Mesothelial cell of epicardium (in vitro differentiated cells): ENCODE results near the gene SGK1. TPM values are rescaled to one million over a fixed set of nuclear protein-coding genes. Genes with fewer than 3 reads are reported as not detected.

Experiments used
- DNase-seq, 2 experiments: peaks; one replicate each; pipeline ENCODE4 v3.0.0; 2021; ENCODE audit warnings: low spot score in 2 of 2; ENCODE audit not compliant: unreplicated experiment in 2 of 2
- H3K27ac Mint-ChIP-seq: 2 replicates; pipeline ENCODE4 v1.8.0; 2021; ENCODE audit warnings: mixed read lengths
- H3K27me3 Mint-ChIP-seq: 2 replicates; pipeline ENCODE4 v1.8.0; 2021; ENCODE audit warnings: low read depth, mixed read lengths
- H3K36me3 Mint-ChIP-seq: 2 replicates; pipeline ENCODE4 v1.8.0; 2021; ENCODE audit warnings: mixed read lengths
- H3K4me1 Mint-ChIP-seq: 2 replicates; pipeline ENCODE4 v1.8.0; 2021; ENCODE audit warnings: mixed read lengths
- H3K4me3 Mint-ChIP-seq: 2 replicates; pipeline ENCODE4 v1.8.0; 2021; ENCODE audit warnings: mild to moderate bottlenecking, moderate library complexity, mixed read lengths
- H3K9me3 Mint-ChIP-seq: 2 replicates; pipeline ENCODE4 v1.8.0; 2021; ENCODE audit warnings: mixed read lengths
- CTCF ChIP-seq: fragments of 200-600 bp; sonication (generic); IDR thresholded peaks from one replicate; pipeline ENCODE4 v1.5.0; 2021; ENCODE audit warnings: antibody characterized with exemption; ENCODE audit not compliant: unreplicated experiment
- total RNA-seq: library from RNA; stranded (reverse); gene quantifications from 3 replicates; pipeline ENCODE4 v1.2.1, GENCODE V29; 2021

Gene SGK1
- total RNA-seq, 1 donor from 2014 or later = 44.5 TPM

DNA sequence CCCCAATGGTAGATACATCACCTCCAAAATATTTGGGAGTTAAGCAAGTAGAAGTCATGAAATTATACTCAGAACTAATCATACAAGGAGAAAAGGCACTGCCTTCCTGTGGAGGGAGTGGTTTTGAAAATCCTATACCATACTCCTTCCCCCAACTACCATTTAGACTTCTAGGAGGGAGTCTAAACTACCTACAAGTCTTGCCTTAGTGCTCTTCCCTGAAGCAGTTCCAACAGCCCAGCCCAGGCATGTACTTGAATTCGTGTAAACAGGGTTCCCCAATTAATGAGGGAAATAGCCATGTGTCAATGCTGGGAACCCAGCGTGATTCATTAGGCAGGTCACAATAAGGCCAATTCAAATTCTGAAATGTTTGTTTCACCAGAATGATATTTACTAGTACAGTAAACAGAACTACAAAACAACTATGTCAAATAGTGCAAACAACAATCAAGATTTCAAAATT is 39.1 kb upstream of the SGK1 start:
- no peak overlapping the region for H3K27ac Mint-ChIP-seq
- H3K4me3 Mint-ChIP-seq = no peak overlapping the region
- H3K4me1 Mint-ChIP-seq = peaks cover 19% of the 10 kb centered on the region
- H3K27me3 Mint-ChIP-seq = no peaks in the 10 kb centered on the region
- H3K9me3 Mint-ChIP-seq = peaks cover 15% of the 10 kb centered on the region
- H3K36me3 Mint-ChIP-seq = peaks cover 3% of the 10 kb centered on the region
- TF ChIP-seq CTCF = no peak
- no peak for DNase-seq

DNA sequence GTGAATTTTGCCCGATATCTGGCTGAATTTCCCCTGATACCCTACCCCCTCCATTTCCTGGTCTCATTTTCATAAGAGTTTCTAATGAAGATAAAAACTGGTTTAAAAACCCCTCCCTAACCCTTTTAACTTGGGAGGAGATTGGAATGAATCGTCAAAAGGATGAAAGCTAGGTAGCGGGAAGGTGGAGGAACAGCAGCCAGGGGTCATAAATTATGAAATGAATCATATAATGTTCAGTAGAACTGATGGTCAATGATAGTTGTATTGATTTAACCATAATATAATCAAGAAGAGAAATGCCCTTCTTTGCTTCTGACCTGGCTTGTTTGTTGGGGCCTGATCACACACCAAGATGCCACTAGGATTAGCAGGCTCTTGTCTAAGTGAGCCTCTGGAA is 38.5 kb upstream of the SGK1 start:
- Mint-ChIP-seq H3K27me3 (no peaks in the 10 kb centered on the region), H3K27ac (no peak overlapping the region), H3K36me3 (peaks cover 3% of the 10 kb centered on the region), H3K9me3 (peaks cover 15% of the 10 kb centered on the region), H3K4me3 (no peak overlapping the region), H3K4me1 (peaks cover 21% of the 10 kb centered on the region)
- DNase-seq = no peak
- TF ChIP-seq CTCF = no peak

GRCh38 chr6:134352786-134353480 is 35.0 kb upstream of the SGK1 start:
- TF ChIP-seq CTCF = no peak
- H3K9me3 Mint-ChIP-seq = peaks cover 15% of the 10 kb centered on the region
- H3K36me3 Mint-ChIP-seq = peaks cover 3% of the 10 kb centered on the region
- no peaks in the 10 kb centered on the region for H3K27me3 Mint-ChIP-seq
- H3K4me1 Mint-ChIP-seq = peaks cover 16% of the 10 kb centered on the region
- H3K27ac Mint-ChIP-seq = no peak overlapping the region
- DNase-seq = no peak
- H3K4me3 Mint-ChIP-seq = no peak overlapping the region

DNA sequence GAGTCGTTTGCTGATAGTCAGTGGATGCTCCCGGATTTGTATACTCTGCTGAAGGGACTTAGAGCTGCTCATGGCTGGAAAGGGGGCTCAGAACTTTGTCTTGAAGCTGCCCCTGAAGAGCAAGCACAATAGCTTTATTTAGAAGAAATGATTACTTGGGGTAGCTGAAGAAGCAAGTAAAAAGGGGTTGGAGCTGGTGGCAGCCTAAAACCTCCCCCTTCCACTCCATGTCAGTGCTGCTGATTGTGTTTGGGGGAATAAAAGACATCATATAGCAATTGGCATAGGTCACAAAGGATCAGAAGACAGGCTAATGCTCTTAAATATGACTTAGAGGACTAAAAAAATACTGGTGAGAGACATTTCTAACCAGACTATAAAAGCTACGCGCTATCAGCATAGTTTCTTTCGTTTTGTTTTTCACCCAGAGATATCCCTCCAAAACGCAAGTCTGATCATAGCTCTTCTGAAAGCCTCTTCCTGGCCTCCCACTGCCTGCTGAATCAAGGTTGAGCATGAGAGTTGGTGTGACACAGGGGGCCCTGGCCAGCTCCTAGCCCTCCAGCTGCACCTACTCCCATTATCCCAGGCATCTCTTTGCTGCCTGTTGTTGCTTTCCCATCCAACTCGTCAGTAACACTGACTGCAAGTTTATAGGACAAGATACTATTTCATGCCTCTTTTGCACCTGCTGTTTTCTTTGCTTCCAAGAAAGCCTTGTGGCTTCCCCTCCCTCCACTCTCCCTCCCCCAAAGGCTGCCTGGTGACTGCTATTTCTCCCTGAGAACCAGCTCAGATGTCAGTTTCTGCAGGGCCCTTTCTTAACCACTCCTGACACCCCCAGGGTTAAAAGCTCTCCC is 33.9 kb upstream of the SGK1 start:
- H3K4me3 Mint-ChIP-seq = no peak overlapping the region
- H3K9me3 Mint-ChIP-seq = peaks cover 15% of the 10 kb centered on the region
- no peak for TF ChIP-seq CTCF
- H3K36me3 Mint-ChIP-seq = peaks cover 3% of the 10 kb centered on the region
- no peaks in the 10 kb centered on the region for H3K27me3 Mint-ChIP-seq
- no peak for DNase-seq
- peaks cover 16% of the 10 kb centered on the region for H3K4me1 Mint-ChIP-seq
- no peak overlapping the region for H3K27ac Mint-ChIP-seq

DNA sequence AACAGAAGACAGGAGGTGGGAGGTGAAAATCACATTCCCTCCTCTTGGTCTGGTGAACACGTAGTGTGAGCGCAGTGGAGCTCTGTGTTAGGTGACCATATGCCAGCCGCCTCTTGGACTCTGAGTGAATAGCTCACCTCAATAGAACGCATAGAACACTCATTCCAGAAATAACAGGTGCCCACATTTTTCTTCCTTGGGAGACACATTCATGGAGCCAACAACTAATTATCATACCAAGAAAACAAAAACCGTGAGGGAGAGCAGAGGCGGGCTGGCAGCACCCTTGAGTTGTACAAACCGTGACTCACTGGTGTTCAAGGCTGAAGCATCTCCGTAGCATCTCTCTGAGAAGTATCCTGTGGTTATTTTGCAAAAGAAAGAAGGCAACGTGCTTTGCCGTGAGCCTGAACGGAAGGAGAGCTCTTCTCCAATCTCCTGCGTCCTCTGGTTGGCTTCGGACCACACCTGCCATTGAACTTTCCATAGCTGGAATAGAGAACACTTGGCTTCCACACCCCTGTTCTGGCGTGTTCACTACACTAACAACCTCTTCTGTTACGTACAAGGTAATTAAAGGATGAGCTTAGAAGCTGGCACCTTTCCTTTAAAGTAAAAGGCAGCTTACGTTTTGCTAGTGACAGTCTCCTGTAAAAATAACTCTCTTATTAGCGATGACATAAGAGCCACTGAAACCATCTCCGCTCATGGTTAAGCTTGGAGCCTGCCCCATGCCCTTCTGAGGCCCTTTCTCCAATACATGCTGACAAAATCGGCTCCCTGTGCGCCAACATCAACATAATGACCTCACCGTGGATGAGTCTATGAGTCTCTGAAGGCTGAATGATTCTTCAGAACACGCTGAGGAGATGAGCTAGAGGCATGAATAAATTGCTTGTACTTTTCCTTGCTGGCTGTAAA is 30.2 kb upstream of the SGK1 start:
- Mint-ChIP-seq H3K9me3 (no peaks in the 10 kb centered on the region), H3K27ac (no peak overlapping the region), H3K36me3 (no peaks in the 10 kb centered on the region), H3K4me1 (peaks cover 12% of the 10 kb centered on the region), H3K27me3 (no peaks in the 10 kb centered on the region), H3K4me3 (no peak overlapping the region)
- DNase-seq = no peak
- TF ChIP-seq CTCF = no peak
